Measurements from ENCODE around the gene SLC26A3.
"Not testable (repeated sequence)": the region's sequence is repeated elsewhere in the genome, so short reads cannot be mapped to it uniquely, and the experiment has no call there.

Gene SLC26A3

GRCh38 chr7:107803009-107803610 lies at the start of gene SLC26A3:
SLC26A3 (minus strand) TSS chr7:107803223; CDS start chr7:107794509, 8,714 bp downstream.
- DNase-seq (ENCODE audit: low read depth in 1 of 2, low spot score in 1 of 2) = no peak
- no peak for TF ChIP-seq JUND (IDR thresholded peaks at IDR 0.05; ENCODE audit: low read depth)
- in situ Hi-C loops (cut with HindIII; ENCODE audit: low pct_unique_long_range_greater_than_20kb, low sequenced_read_pairs) = no loop called here

DNA sequence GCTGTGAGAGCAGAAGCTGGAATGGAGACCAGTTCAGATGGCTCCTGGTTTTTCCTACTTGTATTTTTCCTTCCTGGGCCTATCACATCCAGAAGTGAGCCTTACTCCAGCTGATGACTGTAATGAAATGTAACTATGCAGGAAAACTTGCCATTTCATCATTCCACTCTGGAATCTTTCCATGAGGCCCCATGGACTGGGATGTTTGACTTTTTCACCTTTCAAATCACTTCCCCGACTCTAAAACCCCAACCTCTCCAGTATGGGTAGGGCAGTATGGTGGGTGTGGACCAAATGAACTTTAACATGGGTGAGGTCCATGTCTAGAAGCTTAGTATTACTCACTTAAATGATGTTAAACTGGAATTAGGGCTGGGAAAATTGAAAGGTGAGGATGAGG lies 47.6 kb upstream of the SLC26A3 start:
- no peak for TF ChIP-seq JUND (IDR thresholded peaks at IDR 0.05; ENCODE audit: low read depth)
- in situ Hi-C loops (cut with HindIII; ENCODE audit: low pct_unique_long_range_greater_than_20kb, low sequenced_read_pairs) = no loop called here
- DNase-seq (ENCODE audit: low read depth in 1 of 2, low spot score in 1 of 2) = no peak

DNA sequence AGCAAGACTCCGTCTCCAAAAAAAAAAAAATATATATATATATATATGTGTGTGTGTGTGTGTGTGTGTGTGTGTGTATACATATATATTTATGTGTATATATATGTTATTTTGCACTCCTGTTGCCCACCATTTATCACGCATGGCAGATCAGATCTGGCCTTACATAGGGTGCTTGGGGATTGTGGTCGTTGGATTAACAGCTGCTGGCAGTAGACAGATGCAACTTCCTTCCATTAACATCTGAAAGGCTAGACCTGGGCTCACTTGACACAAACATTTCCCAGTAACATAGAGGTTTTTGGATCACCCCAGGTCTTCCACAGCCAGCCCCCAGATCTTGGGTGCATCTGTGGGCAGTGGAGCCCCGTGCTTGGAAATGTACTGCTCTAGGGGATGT lies 47.2 kb upstream of the SLC26A3 start:
- in situ Hi-C loops (cut with HindIII; ENCODE audit: low pct_unique_long_range_greater_than_20kb, low sequenced_read_pairs) = no loop called here
- no peak for TF ChIP-seq JUND (IDR thresholded peaks at IDR 0.05; ENCODE audit: low read depth)
- DNase-seq (ENCODE audit: low read depth in 1 of 2, low spot score in 1 of 2) = no peak

GRCh38 chr7:107848211-107848610 lies 45.2 kb upstream of the SLC26A3 start:
- DNase-seq (ENCODE audit: low read depth in 1 of 2, low spot score in 1 of 2); in situ Hi-C loops (cut with HindIII; ENCODE audit: low pct_unique_long_range_greater_than_20kb, low sequenced_read_pairs): not testable (repeated sequence)

DNA sequence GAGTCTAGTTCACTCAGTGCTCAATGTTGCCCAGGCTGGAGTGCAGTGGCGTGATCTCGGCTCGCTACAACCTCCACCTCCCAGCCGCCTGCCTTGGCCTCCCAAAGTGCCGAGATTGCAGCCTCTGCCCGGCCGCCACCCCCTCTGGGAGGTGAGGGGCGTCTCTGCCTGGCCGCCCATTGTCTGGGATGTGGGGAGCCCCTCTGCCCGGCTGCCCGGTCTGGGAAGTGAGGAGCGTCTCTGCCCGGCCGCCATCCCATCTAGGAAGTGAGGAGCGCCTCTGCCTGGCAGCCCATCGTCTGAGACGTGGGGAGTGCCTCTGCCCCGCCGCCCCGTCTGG lies 44.8 kb upstream of the SLC26A3 start:
- DNase-seq (ENCODE audit: low read depth in 1 of 2, low spot score in 1 of 2); in situ Hi-C loops (cut with HindIII; ENCODE audit: low pct_unique_long_range_greater_than_20kb, low sequenced_read_pairs): not testable (repeated sequence)

DNA sequence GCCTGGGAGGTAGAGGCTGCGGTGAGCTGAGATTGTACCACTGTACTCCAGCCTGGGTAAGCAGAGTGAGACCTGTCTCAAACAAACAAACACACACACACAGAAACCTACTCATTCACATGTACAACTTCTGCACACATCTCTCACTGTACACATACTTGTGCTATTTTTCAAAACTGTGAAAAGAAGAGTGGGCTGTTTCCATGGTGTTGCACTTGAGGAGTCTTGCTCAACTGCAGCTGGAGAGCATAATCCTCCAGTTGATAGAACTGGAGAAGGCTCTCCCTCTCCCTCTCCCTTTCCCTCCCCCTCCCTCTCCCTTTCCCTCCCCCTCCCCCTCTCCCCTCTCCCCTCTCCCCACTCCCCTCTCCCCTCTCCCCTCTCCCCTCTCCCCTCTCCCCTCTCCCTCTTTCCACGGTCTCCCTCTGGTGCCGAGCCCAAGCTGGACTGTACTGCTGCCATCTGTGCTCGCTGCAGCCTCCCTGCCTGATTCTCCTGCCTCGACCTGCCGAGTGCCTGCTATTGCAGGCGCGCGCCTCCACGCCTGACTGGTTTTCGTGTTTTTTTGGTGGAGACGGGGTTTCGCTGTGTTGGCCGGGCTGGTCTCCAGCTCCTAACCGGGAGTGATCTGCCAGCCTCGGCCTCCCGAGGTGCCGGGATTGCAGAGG lies 44.3 kb upstream of the SLC26A3 start:
- no peak for DNase-seq (ENCODE audit: low read depth in 1 of 2, low spot score in 1 of 2)
- in situ Hi-C loops (cut with HindIII; ENCODE audit: low pct_unique_long_range_greater_than_20kb, low sequenced_read_pairs) = no loop called here

DNA sequence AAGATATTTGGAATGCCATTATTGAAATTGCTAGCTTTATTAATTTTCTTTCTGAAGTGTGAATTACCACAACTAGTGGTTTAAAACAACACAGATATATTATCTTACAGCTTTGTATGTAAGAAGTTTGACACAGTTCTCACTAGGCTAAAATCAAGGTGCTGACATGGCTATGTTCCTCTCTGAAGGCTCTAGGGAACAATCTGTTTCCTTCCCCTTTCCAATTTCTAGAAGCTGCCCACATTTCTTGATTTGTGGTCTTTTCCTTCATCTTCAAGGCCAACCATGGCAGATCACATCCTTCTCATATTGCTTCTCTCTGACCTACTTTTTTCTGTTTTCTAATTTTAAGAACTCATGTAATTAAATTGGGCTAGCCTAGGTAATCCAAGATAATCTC lies 43.3 kb upstream of the SLC26A3 start:
- TF ChIP-seq JUND (IDR thresholded peaks at IDR 0.05; ENCODE audit: low read depth) = no peak
- in situ Hi-C loops (cut with HindIII; ENCODE audit: low pct_unique_long_range_greater_than_20kb, low sequenced_read_pairs) = no loop called here
- no peak for DNase-seq (ENCODE audit: low read depth in 1 of 2, low spot score in 1 of 2)

More for the DNA sequence above, 44.3 kb upstream of the SLC26A3 start:
- no peak for TF ChIP-seq JUND (IDR thresholded peaks at IDR 0.05; ENCODE audit: low read depth)

DNA sequence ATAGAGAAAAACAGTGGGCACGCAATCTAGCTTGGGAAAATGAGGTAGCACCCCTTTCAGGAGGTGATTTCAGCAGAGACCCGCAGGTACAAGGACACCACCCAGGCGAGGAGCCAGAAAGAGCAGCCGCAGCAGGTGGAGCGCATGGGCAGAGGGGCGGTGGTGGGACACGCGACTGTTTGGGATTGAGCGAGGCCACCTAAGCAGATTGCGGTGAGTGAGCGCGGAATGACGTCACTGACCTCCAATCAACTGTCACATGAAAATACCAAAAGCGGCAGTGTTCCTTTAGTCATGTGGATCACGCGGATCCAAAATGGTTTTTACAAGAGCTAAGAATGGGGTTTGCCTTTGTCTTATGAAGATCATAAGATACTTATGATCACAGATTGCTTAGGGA lies 40.2 kb upstream of the SLC26A3 start:
- in situ Hi-C loops (cut with HindIII; ENCODE audit: low pct_unique_long_range_greater_than_20kb, low sequenced_read_pairs) = no loop called here
- DNase-seq (ENCODE audit: low read depth in 1 of 2, low spot score in 1 of 2) = no peak
- TF ChIP-seq JUND (IDR thresholded peaks at IDR 0.05; ENCODE audit: low read depth) = no peak

GRCh38 chr7:107842213-107842612 lies 39.2 kb upstream of the SLC26A3 start:
- no peak for DNase-seq (ENCODE audit: low read depth in 1 of 2, low spot score in 1 of 2)
- in situ Hi-C loops (cut with HindIII; ENCODE audit: low pct_unique_long_range_greater_than_20kb, low sequenced_read_pairs) = no loop called here
- TF ChIP-seq JUND (IDR thresholded peaks at IDR 0.05; ENCODE audit: low read depth) = no peak

DNA sequence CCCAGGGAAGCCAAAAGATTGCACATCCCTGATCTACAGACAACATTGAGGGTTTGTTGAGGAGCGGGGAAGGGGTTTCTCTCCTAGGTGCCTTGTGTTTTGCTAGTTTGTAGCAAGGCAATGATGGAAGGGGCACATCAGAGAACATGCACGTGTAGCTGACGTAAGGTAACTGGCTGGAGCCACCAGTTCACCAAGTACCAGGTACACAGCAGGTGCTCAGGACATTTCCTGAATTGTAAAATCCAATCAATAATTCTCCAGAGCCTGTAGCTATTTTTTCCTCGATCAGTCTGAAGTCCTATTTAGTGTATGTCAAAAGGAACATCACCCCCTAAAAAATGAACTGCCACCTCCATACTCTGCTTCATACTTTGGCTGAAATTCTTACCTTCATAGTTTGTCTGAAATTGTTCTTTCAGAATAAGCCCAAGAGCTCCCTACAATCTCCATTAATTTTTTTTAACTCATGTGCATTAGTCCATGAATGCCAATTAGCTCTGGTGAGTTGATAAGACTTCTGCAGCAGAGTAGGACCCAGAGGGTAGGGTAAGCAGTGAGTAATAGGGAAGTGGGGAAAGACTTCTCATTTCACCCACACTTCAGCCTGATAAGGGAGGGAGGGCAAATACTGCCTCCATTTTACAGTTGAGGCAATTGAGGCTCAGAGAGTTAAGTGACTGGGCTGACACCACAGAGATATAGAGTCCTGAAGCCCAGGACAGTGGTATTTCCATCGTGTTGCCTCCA lies 36.0 kb upstream of the SLC26A3 start:
- DNase-seq (ENCODE audit: low read depth in 1 of 2, low spot score in 1 of 2) = no peak
- in situ Hi-C loops (cut with HindIII; ENCODE audit: low pct_unique_long_range_greater_than_20kb, low sequenced_read_pairs) = no loop called here
- TF ChIP-seq JUND (IDR thresholded peaks at IDR 0.05; ENCODE audit: low read depth) = no peak

DNA sequence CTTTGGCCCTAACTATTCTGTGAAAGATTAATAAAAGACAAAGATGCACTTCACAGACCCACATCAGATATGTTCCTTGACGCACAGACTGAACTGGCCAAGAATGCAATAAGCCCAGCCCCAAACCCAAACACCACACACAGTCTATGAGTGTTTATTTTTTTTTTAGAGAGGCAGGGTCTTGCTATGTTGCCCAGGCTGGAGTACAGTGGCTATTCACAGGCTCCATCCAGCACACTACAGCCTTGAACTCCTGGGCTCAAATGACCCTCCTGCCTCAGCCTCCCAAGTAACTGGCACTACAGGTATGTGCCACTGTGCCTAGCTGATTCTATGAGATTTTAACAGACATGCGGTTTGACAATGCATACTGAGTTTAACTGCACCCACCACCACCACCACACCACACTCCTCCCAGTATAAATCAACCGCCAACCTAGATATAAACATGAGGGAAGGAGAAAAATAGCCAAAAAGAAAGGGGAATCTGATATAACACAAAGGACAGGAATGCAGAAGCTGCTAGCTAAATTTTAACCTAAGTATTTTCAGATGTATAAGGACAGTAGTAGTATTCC lies 35.1 kb upstream of the SLC26A3 start:
- no peak for DNase-seq (ENCODE audit: low read depth in 1 of 2, low spot score in 1 of 2)
- in situ Hi-C loops (cut with HindIII; ENCODE audit: low pct_unique_long_range_greater_than_20kb, low sequenced_read_pairs) = no loop called here
- TF ChIP-seq JUND (IDR thresholded peaks at IDR 0.05; ENCODE audit: low read depth) = no peak

DNA sequence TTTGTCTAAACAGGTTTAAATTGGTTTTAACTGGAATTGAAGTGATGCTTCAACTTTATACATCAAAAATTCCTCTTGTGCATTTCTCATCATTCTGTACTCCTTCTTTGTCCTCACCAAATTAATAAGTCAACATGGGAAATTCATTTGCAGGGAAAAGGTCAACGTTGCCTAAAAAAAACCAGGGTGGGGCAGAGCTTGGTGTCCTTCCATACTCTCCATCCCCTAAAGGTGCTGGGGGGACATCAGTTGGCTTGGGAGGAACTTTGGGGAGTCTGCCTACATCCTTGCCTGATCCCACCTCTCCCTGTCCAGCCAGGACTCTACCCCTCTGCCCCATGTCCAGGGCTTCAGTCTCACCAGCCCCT lies 34.1 kb upstream of the SLC26A3 start:
- no peak for DNase-seq (ENCODE audit: low read depth in 1 of 2, low spot score in 1 of 2)
- in situ Hi-C loops (cut with HindIII; ENCODE audit: low pct_unique_long_range_greater_than_20kb, low sequenced_read_pairs) = no loop called here
- TF ChIP-seq JUND (IDR thresholded peaks at IDR 0.05; ENCODE audit: low read depth) = no peak
